Endothelial cell (in vitro differentiated cells): ENCODE data around the gene RAB6B. TPM values are rescaled to one million over a fixed set of nuclear protein-coding genes. Genes with fewer than 3 reads are reported as not detected.

Experiments
- DNase-seq: peaks from one replicate; pipeline ENCODE4 v3.0.0; 2021; ENCODE audit warnings: low spot score
- H3K27ac Mint-ChIP-seq: one replicate; pipeline ENCODE4 v1.8.0; 2021; ENCODE audit warnings: mixed read lengths, inconsistent platforms; ENCODE audit not compliant: unreplicated experiment
- H3K27me3 Mint-ChIP-seq: one replicate; pipeline ENCODE4 v1.8.0; 2021; ENCODE audit warnings: mild to moderate bottlenecking, moderate library complexity, mixed read lengths, inconsistent platforms; ENCODE audit not compliant: unreplicated experiment
- H3K36me3 Mint-ChIP-seq: one replicate; pipeline ENCODE4 v1.8.0; 2021; ENCODE audit warnings: mild to moderate bottlenecking, low read depth, mixed read lengths, inconsistent platforms; ENCODE audit not compliant: unreplicated experiment
- H3K4me1 Mint-ChIP-seq: one replicate; pipeline ENCODE4 v1.8.0; 2021; ENCODE audit warnings: mild to moderate bottlenecking, mixed read lengths, inconsistent platforms; ENCODE audit not compliant: unreplicated experiment
- H3K4me3 Mint-ChIP-seq: one replicate; pipeline ENCODE4 v1.8.0; 2021; ENCODE audit warnings: mild to moderate bottlenecking, mixed read lengths, inconsistent platforms; ENCODE audit not compliant: unreplicated experiment
- H3K9me3 Mint-ChIP-seq: one replicate; pipeline ENCODE4 v1.8.0; 2021; ENCODE audit warnings: mixed read lengths, inconsistent platforms; ENCODE audit not compliant: unreplicated experiment
- total RNA-seq: library from RNA; stranded (reverse); fragmentation: NEBNext Ultra II Directional; extraction: Animal tissue kit (Norgen Biotek cat#: 25700); gene quantifications from one replicate; pipeline ENCODE4 v1.2.1, GENCODE V29; 2021; ENCODE audit not compliant: unreplicated experiment
- TF ChIP-seq, protein P1 (sequence below): fragments of 200-600 bp; sonication (generic); IDR thresholded peaks from one replicate; pipeline ENCODE4 v1.5.0; 2021; ENCODE audit warnings: antibody characterized with exemption; ENCODE audit not compliant: unreplicated experiment

The RAB6B gene
- total RNA-seq, 1 donor from 2014 or later = 3.9 TPM

DNA sequence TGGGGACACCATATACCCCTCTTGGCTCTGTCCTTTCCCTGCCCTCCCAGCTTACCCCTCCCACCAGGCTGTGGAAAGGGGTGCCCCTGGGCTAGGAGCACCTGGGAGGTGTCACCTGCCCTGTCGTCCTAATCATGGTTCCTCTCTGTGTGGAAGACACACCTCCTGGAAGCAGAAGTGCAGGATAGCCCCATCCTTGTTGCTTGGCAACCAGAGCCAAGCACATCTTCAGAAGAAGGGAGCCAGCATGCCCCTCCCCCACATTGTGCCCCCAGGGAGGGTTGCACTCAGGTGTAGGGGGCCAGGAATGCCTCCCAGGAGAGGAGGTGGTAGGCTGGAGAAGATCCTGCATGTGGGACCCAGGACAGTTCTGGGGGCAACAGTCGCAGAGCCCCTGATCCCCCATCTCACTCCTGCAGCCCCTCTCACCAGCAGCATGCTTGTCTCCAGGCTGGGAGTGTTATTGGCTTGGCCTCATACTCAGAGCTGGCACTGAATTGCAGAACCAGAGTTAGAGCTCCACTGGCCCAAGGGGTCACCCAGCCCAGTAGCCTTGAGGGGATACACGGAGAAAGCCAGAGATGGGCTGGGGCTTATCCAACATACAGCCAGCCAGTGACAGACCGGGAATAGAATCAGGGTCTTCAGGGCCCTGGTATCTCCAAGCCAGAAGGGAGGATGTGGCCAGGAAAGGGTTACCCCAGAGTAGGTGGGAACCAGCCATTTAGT, 8.4 kb downstream of the RAB6B start:
- no peak overlapping the region for H3K27ac Mint-ChIP-seq
- TF ChIP-seq, protein P1, sequence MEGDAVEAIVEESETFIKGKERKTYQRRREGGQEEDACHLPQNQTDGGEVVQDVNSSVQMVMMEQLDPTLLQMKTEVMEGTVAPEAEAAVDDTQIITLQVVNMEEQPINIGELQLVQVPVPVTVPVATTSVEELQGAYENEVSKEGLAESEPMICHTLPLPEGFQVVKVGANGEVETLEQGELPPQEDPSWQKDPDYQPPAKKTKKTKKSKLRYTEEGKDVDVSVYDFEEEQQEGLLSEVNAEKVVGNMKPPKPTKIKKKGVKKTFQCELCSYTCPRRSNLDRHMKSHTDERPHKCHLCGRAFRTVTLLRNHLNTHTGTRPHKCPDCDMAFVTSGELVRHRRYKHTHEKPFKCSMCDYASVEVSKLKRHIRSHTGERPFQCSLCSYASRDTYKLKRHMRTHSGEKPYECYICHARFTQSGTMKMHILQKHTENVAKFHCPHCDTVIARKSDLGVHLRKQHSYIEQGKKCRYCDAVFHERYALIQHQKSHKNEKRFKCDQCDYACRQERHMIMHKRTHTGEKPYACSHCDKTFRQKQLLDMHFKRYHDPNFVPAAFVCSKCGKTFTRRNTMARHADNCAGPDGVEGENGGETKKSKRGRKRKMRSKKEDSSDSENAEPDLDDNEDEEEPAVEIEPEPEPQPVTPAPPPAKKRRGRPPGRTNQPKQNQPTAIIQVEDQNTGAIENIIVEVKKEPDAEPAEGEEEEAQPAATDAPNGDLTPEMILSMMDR = no peak
- H3K36me3 Mint-ChIP-seq = peaks cover 5% of the 10 kb centered on the region
- H3K4me3 Mint-ChIP-seq = no peak overlapping the region
- no peaks in the 10 kb centered on the region for H3K9me3 Mint-ChIP-seq
- peaks cover 1% of the 10 kb centered on the region for H3K27me3 Mint-ChIP-seq
- peaks cover 7% of the 10 kb centered on the region for H3K4me1 Mint-ChIP-seq
- no peak for DNase-seq

DNA sequence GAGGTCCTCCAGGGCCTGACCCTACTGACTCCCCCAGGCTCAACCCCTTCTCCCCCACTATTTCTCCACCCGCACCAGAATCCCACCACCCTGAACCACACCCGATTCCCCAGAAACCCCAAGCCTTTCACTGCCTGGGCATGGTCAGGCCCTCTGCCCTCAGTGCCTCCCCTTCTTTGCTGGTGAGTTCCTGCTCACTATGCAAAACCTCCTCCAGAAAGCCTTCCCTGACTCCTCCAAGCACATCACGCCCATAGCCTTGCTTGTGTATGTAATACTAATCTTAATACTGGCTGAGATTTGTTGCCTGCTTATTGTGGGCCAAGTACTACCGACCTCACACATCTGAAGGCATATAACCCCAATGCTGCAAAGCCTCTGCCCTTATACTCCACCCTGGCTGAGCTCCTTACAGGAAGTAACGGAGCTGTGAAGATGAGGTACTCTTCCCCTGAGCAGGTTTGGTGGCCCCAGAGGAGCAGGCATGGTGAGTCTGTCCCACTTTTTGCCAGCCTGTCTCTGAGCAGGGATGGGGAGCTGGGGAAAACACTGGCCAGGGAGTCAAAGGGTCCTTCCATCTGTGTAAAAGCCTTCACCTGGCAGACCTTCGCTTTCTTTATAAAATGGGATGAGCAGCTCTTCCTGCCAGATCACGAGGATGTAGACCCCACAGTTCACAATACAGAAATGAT, 9.5 kb downstream of the RAB6B start:
- Mint-ChIP-seq H3K9me3 (no peaks in the 10 kb centered on the region), H3K4me1 (peaks cover 7% of the 10 kb centered on the region), H3K27me3 (peaks cover 1% of the 10 kb centered on the region), H3K27ac (no peak overlapping the region), H3K4me3 (no peak overlapping the region), H3K36me3 (peaks cover 5% of the 10 kb centered on the region)
- TF ChIP-seq, protein P1 = no peak
- DNase-seq = no peak

DNA sequence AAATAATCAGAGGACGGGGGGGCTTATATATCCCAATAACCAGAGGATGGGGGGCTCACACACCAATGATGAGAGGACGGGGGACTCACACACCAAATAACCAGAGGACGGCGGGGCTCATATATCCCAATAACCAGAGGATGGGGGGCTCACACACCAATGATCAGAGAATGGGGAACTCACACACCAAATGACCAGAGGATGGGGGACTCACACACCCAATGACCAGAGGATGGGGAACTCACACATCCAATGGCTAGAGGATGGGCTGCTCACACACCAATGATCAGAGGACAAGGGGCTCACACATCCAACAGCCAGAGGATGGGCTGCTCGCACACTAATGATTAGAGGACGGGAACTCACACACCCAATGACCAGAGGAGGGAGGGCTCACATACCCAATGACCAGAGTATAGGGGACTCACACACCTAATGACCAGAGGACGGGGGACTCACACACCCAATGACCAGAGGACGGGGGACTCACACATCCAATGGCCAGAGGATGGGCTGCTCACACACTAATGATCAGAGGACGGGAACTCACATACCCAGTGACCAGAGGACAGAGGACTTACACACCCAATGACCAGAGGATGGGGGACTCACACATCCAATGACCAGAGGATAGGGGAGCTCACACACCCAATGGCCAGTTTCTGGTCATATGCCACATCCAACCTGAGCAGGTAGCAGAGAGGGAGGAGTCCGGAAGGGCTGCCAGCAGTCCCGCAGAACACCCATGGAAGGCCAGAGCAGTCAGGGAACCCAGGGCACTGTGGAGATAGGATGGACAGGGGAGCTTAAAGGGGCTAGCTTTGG, 10.6 kb downstream of the RAB6B start:
- DNase-seq = no peak

DNA sequence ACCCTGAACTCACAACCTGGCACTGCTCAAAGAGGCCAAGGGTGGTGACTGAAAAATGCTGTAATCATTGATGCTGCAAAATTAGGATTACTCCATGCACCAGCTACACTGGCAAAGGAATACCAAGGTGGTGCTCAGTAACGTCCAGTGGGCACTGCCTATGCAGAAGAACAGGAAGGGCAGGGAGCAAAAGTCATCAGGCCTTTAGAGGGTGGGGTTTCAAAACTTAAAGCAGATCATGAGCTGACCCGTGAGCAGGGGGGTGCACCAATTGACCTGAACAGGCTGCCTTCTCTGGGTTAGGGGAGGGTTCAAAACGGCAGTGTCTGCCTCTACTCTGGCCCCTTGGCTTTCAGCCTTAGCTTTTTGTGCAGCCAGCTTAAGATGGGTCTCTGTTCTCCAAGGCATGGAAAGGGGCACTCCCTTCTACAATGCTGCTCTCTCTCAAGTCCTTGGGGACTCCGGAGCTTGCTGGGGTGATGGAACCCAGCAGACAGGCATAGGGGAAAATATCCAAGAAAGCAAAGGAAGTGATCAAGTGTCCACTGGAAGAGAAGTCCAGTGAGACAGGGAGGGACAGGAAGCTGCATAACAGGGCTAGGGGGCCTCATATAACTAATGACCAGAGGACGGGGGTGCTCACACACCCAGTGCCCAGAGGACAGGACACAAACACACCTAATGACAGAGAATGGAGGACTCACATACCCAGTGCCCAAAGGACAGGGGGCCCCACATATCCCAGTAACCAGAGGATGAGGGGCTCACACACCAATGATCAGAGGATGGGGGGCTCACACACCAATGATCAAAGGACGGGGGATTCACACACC, 11.4 kb downstream of the RAB6B start:
- Mint-ChIP-seq H3K27ac (no peak overlapping the region), H3K4me3 (no peak overlapping the region), H3K36me3 (peaks cover 8% of the 10 kb centered on the region), H3K27me3 (peaks cover 1% of the 10 kb centered on the region), H3K4me1 (peaks cover 7% of the 10 kb centered on the region), H3K9me3 (no peaks in the 10 kb centered on the region)
- TF ChIP-seq, protein P1 = no peak
- no peak for DNase-seq

More for the DNA sequence above, 10.6 kb downstream of the RAB6B start:
- peaks cover 7% of the 10 kb centered on the region for H3K4me1 Mint-ChIP-seq
- H3K4me3 Mint-ChIP-seq = no peak overlapping the region
- TF ChIP-seq, protein P1 = no peak
- peaks cover 6% of the 10 kb centered on the region for H3K36me3 Mint-ChIP-seq
- no peaks in the 10 kb centered on the region for H3K9me3 Mint-ChIP-seq
- H3K27ac Mint-ChIP-seq = no peak overlapping the region
- peaks cover 1% of the 10 kb centered on the region for H3K27me3 Mint-ChIP-seq
